HCT116 (cell line): Measurements from ENCODE around the gene CPHXL2. TPM values are rescaled to one million over a fixed set of nuclear protein-coding genes. Genes with fewer than 3 reads are reported as not detected.

Source experiments
- ATAC-seq: fragments of 200-7000 bp; cut with Tn5 transposase; 2 replicates; pipeline ENCODE4 v1.9.1; 2020; ENCODE audit warnings: mild to moderate bottlenecking, moderate library complexity
- BruUV-seq: library from RNA; stranded (reverse); fragments of 400-500 nt; replicated peaks from 2 replicates; lab custom pipeline; 2021; lab: Mats Ljungman, UMichigan
- CTCF ChIA-PET: fragments of 300-600 bp; sonication (Branson Sonifier 250); formaldehyde crosslinking; loops from one replicate; lab custom pipeline; 2021; ENCODE audit warnings: antibody characterized with exemption; lab: Charles Lee
- POLR2A ChIA-PET: fragments of 300-600, 350-600 bp; sonication (Branson Sonifier 250); formaldehyde crosslinking; loops from one replicate; lab custom pipeline; 2021; ENCODE audit warnings: antibody characterized with exemption; lab: Charles Lee
- RAD21 ChIA-PET, 2 experiments: fragments of 300-600 bp; sonication (Branson Sonifier 250); formaldehyde crosslinking; loops; one replicate each; lab custom pipeline; 2023; ENCODE audit warnings: low total read pairs in 2 of 2; ENCODE audit not compliant: uncharacterized antibody in 2 of 2, unreplicated experiment in 2 of 2, low non-redundant PET in 1 of 2; lab: Charles Lee
- DNase-seq: peaks from one replicate; pipeline ENCODE4 v3.0.0-alpha.2; 2010; ENCODE audit warnings: low read depth, low spot score
- H2AFZ ChIP-seq: fragments of 200-600 bp; shearing (Covaris generic), sonication (generic); 2 replicates; pipeline ENCODE4 v1.6.1; 2017; ENCODE audit warnings: low read depth, mixed run types, mixed read lengths, antibody characterized with exemption, low read length; ENCODE audit not compliant: poor library complexity, severe bottlenecking
- H3K27ac ChIP-seq: 2 replicates; pipeline ENCODE4 v1.5.1; 2012; ENCODE audit warnings: low read depth, low read length
- H3K27me3 ChIP-seq: fragments of 200-600 bp; sonication (generic); 2 replicates; pipeline ENCODE4 v1.6.1; 2016; ENCODE audit warnings: mixed run types, low read length, mixed read lengths; ENCODE audit not compliant: insufficient read depth
- H3K36me3 ChIP-seq, 2 experiments: fragments of 200-500 bp in 1 of 2; fragments of 200-600 bp in 1 of 2; sonication (Bioruptor generic) in 1 of 2; sonication (generic) in 1 of 2; 2 replicates each; pipeline versions ENCODE4 v1.5.1 to v1.6.1; 2014 to 2016; ENCODE audit warnings: low read length in 2 of 2, inconsistent platforms in 1 of 2, mixed read lengths in 1 of 2, mixed run types in 1 of 2; ENCODE audit not compliant: insufficient read depth in 2 of 2, control insufficient read depth in 1 of 2
- H3K4me1 ChIP-seq, 2 experiments: fragments of 200-600 bp in 1 of 2; sonication (generic) in 1 of 2; 2 replicates each; pipeline versions ENCODE4 v1.5.1 to v1.6.1; 2012 to 2017; ENCODE audit warnings: low read length in 2 of 2, inconsistent platforms in 1 of 2, mild to moderate bottlenecking in 1 of 2, mixed read lengths in 1 of 2, mixed run types in 1 of 2, moderate library complexity in 1 of 2; ENCODE audit not compliant: insufficient read depth in 2 of 2, control insufficient read depth in 1 of 2
- H3K4me2 ChIP-seq: fragments of 200-600 bp; sonication (generic); 2 replicates; pipeline ENCODE4 v1.6.1; 2017; ENCODE audit warnings: mixed run types, low read length, mixed read lengths
- H3K4me3 ChIP-seq, 2 experiments: fragments of 200-600 bp in 1 of 2; sonication (generic) in 1 of 2; replicated peaks in 1 of 2; 2 replicates each; pipeline ENCODE4 v1.5.1; 2011 to 2016; ENCODE audit warnings: low read length in 2 of 2, control low read depth in 1 of 2, low read depth in 1 of 2, mild to moderate bottlenecking in 1 of 2, mixed read lengths in 1 of 2, mixed run types in 1 of 2
- H3K79me2 ChIP-seq: fragments of 200-600 bp; sonication (generic); 2 replicates; pipeline ENCODE4 v1.6.1; 2017; ENCODE audit warnings: mild to moderate bottlenecking, mixed run types, low read length, moderate library complexity, mixed read lengths; ENCODE audit not compliant: insufficient read depth
- H3K9ac ChIP-seq: fragments of 200-600 bp; sonication (generic); 2 replicates; pipeline ENCODE4 v1.6.1; 2016; ENCODE audit warnings: low read length, mixed read lengths
- H3K9me2 ChIP-seq: fragments of 200-600 bp; sonication (generic), shearing (Covaris generic); 2 replicates; pipeline ENCODE4 v1.6.1; 2017; ENCODE audit warnings: mixed run types, mild to moderate bottlenecking, moderate library complexity; ENCODE audit not compliant: insufficient read depth
- H3K9me3 ChIP-seq, 2 experiments: fragments of 200-500 bp in 1 of 2; fragments of 200-600 bp in 1 of 2; sonication (Bioruptor generic) in 1 of 2; sonication (generic) in 1 of 2; 2 replicates each; pipeline ENCODE4 v1.6.1; 2014 to 2017; ENCODE audit warnings: low read length in 2 of 2, mixed read lengths in 2 of 2, inconsistent platforms in 1 of 2, low read depth in 1 of 2, mild to moderate bottlenecking in 1 of 2, mixed run types in 1 of 2, moderate library complexity in 1 of 2; ENCODE audit not compliant: control insufficient read depth in 1 of 2, insufficient read depth in 1 of 2
- H4K20me1 ChIP-seq: fragments of 200-600 bp; sonication (generic), shearing (Covaris generic); 2 replicates; pipeline ENCODE4 v1.6.1; 2017; ENCODE audit warnings: mixed run types, mild to moderate bottlenecking, moderate library complexity; ENCODE audit not compliant: insufficient read depth
- EGR1 ChIP-seq: IDR thresholded peaks from 2 replicates; pipeline ENCODE4 v1.6.1; 2012; ENCODE audit warnings: low read depth
- ELF1 ChIP-seq: IDR thresholded peaks from 2 replicates; pipeline ENCODE4 v1.6.1; 2012; ENCODE audit warnings: low read depth, borderline replicate concordance
- EZH2phosphoT487 ChIP-seq: fragments of 200-600 bp; IDR thresholded peaks from 2 replicates; pipeline ENCODE4 v1.6.1; 2018; ENCODE audit warnings: antibody characterized with exemption, borderline replicate concordance
- POLR2AphosphoS5 ChIP-seq: IDR thresholded peaks from 2 replicates; pipeline ENCODE4 v1.6.1; 2011; ENCODE audit warnings: mild to moderate bottlenecking, low read depth, low read length, moderate library complexity
- RAD21 ChIP-seq: IDR thresholded peaks from 2 replicates; pipeline ENCODE4 v1.6.1; 2012; ENCODE audit warnings: low read depth, mild to moderate bottlenecking
- SIN3A ChIP-seq: IDR thresholded peaks from 2 replicates; pipeline ENCODE4 v1.6.1; 2012; ENCODE audit warnings: low read depth
- TCF7L2 ChIP-seq: IDR thresholded peaks from 2 replicates; pipeline ENCODE4 v1.7.0; 2011; ENCODE audit warnings: borderline replicate concordance, inconsistent platforms; ENCODE audit not compliant: insufficient read depth, insufficient read length; ENCODE audit errors: extremely low read depth
- YY1 ChIP-seq: IDR thresholded peaks from 2 replicates; pipeline ENCODE4 v1.6.1; 2011; ENCODE audit warnings: low read length, low read depth, moderate library complexity, mild to moderate bottlenecking; ENCODE audit not compliant: insufficient replicate concordance; ENCODE audit errors: extremely low read depth
- intact Hi-C: fragments of 100-400 bp; cut with micrococcal nuclease; formaldehyde crosslinking; loops from 2 replicates; pipeline ENCODE4 v1.10.0; 2022
- total RNA-seq: library from RNA; stranded (reverse); gene quantifications from one replicate; pipeline ENCODE4 v1.2.1, GENCODE V29; 2021; ENCODE audit not compliant: unreplicated experiment
- TF ChIP-seq, protein P1 (sequence below), 3 experiments: fragments of 200-600 bp in 1 of 3; sonication (generic) in 1 of 3; IDR thresholded peaks in 2 of 3; conservative IDR thresholded peaks in 1 of 3; 2 replicates each; pipeline ENCODE4 v1.5.1; 2012 to 2017; ENCODE audit warnings: low read depth in 2 of 3, low read length in 2 of 3, antibody characterized with exemption in 1 of 3, borderline replicate concordance in 1 of 3, control low read depth in 1 of 3, mild to moderate bottlenecking in 1 of 3, mixed read lengths in 1 of 3, mixed run types in 1 of 3, moderate library complexity in 1 of 3; ENCODE audit not compliant: insufficient read depth in 1 of 3

Gene CPHXL2
- total RNA-seq, 1 experiment from 2014 or later = not detected

DNA sequence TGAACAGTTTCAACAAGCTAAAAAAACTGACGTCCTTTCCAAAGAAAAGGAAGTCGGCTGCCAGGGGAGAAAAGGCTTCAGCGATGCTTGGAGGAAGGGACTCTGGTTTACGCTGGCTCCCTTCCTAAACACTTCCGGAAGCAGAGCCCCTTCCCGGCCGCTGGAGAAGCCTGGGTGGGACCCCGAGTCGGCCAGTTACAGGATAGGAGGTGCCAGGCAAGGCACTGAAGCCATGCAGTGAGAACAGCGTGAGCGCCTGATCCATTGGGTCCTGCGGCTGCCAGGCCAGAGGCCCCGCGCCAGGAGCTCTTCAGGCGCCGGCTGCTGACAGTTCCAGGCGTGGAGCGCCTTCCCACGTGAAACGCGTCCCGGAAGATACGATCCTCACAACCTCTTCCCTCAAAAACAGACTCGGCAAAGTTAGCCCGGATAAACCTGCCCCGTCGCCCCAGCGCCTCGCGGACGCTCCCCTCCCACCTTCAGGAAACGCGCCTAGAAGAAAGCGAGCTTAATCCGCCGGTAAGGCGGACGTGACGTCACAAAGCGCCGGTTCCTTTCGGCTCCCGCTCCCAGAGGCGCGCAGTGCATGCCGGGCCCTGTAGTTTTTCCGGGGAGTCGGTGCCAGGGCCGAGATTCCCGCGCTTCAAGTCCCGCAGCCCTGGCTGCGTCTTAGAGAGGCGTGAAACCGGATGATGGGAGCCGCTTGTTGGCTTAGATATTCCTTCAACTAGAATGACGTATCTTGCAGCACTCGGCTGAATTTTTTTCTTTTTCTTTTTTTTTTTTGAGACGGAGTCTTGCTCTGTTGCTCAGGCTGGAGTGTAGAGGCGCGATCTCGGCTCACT is 53.8 kb downstream of the CPHXL2 start, which contains the start of gene ADAT1 (continued):
- TF ChIP-seq YY1 (peak; percentile 65), POLR2AphosphoS5 (peak; percentile 97), TCF7L2 (peak; percentile 96), EGR1 (no peak)

DNA sequence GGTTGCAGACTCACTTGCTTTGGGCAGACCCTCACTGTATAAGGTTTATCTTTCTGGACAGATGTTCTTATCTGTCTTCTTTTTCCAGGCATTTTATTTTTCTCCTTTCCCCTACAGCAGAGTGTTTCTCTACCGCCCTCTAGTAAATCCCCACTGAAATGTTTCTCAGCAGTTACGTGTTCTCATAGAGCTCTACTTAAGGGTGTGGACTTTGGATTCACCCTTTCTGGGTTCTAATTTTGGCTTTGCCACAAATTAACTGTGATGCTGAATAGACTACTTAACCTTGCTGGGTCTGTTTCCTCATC is 55.7 kb downstream of the CPHXL2 start:
- Histone ChIP-seq H4K20me1 (no peaks in the 10 kb centered on the region), H3K36me3 (peaks cover 8 to 21% of the 10 kb centered on the region in 2 experiments; a peak in 3 of 4 replicates), H3K79me2 (peaks cover 9% of the 10 kb centered on the region), H3K4me1 (peaks cover 8 to 19% of the 10 kb centered on the region in 2 experiments), H3K4me3 (no peak overlapping the region), H3K9me2 (no peaks in the 10 kb centered on the region), H3K27ac (no peak overlapping the region), H3K4me2 (peak overlapping the region; percentile 84; the same call in 1 of the 2 replicates), H3K9me3 (no peaks in the 10 kb centered on the region), H3K27me3 (no peaks in the 10 kb centered on the region), H3K9ac (no peak overlapping the region), H2AFZ (no peak overlapping the region)
- ChIA-PET CTCF (interaction anchor here (0.9 to 1.5 kb wide), 3 partner anchors 104 to 422 kb away, joined by 4 to 5 read pairs (median 5); no protein-coding TSS in a partner anchor), POLR2A (no interaction called here), RAD21 (interaction anchor here (0.6 to 1.1 kb wide), 3 partner anchors 100 to 422 kb away, joined by 3 read pairs; no protein-coding TSS in a partner anchor)
- BruUV-seq = no TSS peak
- TF ChIP-seq EGR1 (no peak), SIN3A (no peak), EZH2phosphoT487 (no peak), RAD21 (peak; percentile 67), ELF1 (no peak)
- TF ChIP-seq, protein P1, sequence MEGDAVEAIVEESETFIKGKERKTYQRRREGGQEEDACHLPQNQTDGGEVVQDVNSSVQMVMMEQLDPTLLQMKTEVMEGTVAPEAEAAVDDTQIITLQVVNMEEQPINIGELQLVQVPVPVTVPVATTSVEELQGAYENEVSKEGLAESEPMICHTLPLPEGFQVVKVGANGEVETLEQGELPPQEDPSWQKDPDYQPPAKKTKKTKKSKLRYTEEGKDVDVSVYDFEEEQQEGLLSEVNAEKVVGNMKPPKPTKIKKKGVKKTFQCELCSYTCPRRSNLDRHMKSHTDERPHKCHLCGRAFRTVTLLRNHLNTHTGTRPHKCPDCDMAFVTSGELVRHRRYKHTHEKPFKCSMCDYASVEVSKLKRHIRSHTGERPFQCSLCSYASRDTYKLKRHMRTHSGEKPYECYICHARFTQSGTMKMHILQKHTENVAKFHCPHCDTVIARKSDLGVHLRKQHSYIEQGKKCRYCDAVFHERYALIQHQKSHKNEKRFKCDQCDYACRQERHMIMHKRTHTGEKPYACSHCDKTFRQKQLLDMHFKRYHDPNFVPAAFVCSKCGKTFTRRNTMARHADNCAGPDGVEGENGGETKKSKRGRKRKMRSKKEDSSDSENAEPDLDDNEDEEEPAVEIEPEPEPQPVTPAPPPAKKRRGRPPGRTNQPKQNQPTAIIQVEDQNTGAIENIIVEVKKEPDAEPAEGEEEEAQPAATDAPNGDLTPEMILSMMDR (IDR thresholded peaks at IDR 0.05 in 2 of 3, conservative IDR thresholded peaks at IDR 0.05 in 1 of 3; ENCODE audit: borderline replicate concordance in 1 of 3, insufficient read depth in 1 of 3, low read depth in 2 of 3, low read length in 2 of 3) = peak; percentile 45 to 58 (median 47); a peak in 5 of 6 replicates
- peak; percentile 26; the same call in 1 of the 2 replicates for ATAC-seq
- intact Hi-C loops = loop anchor here (5.0 kb wide), 3 partner anchors 64 to 424 kb away; partner anchors contain the start of gene TMEM231
- DNase-seq = no peak
